Measurements from ENCODE around the gene ARMC3. TPM values are rescaled to one million over a fixed set of nuclear protein-coding genes. Genes with fewer than 3 reads are reported as not detected.

ARMC3 gene
- total RNA-seq, 1 donor from 2014 or later, result 0.23 TPM

GRCh38 chr10:23037561-23037960 lies 109.7 kb downstream of the ARMC3 start:
- no peak overlapping the region for H3K4me3 Mint-ChIP-seq (ENCODE audit: unreplicated experiment)
- no peak overlapping the region for H3K9ac ChIP-seq (ENCODE audit: low read length)

DNA sequence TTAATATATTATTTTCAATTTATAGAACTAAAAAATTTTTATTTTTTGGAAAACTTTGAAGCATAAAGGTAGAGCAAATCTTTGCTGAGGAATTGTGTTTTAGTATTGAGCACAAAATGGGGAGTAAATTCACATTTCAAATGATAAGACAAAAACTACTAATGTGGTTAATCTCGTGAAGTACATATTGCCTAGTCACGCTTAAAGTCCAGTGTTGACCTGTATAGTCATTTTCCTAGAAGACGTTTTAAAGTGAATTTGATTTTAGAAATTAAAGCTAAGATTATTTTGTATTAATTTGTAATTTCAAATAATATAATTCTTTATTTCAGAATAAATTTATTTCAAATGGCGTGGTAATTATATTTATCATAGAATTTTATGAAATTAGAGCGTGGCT lies 110.3 kb downstream of the ARMC3 start:
- H3K4me1 ChIP-seq (ENCODE audit: insufficient read depth, low read length), result no peaks in the 10 kb centered on the region
- H3K36me3 Mint-ChIP-seq (ENCODE audit: low read depth, unreplicated experiment), result no peaks in the 10 kb centered on the region
- no peaks in the 10 kb centered on the region for H3K27me3 ChIP-seq (ENCODE audit: insufficient read depth, low read length)
- H3K4me3 ChIP-seq (ENCODE audit: insufficient read depth, low read depth, low read length), result no peak overlapping the region
- no peak overlapping the region for H3K4me2 ChIP-seq (ENCODE audit: low read length)
- TF ChIP-seq, protein P1, sequence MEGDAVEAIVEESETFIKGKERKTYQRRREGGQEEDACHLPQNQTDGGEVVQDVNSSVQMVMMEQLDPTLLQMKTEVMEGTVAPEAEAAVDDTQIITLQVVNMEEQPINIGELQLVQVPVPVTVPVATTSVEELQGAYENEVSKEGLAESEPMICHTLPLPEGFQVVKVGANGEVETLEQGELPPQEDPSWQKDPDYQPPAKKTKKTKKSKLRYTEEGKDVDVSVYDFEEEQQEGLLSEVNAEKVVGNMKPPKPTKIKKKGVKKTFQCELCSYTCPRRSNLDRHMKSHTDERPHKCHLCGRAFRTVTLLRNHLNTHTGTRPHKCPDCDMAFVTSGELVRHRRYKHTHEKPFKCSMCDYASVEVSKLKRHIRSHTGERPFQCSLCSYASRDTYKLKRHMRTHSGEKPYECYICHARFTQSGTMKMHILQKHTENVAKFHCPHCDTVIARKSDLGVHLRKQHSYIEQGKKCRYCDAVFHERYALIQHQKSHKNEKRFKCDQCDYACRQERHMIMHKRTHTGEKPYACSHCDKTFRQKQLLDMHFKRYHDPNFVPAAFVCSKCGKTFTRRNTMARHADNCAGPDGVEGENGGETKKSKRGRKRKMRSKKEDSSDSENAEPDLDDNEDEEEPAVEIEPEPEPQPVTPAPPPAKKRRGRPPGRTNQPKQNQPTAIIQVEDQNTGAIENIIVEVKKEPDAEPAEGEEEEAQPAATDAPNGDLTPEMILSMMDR (IDR thresholded peaks at IDR 0.05; ENCODE audit: insufficient read depth, low read depth, low read length), result no peak
- no peak for TF ChIP-seq EZH2 (IDR thresholded peaks at IDR 0.05; ENCODE audit: insufficient read depth, low read length)
- H3K4me1 Mint-ChIP-seq (ENCODE audit: low read depth, unreplicated experiment), result no peaks in the 10 kb centered on the region
- DNase-seq (ENCODE audit: low read depth), result no peak
- no peak for FAIRE-seq
- no peaks in the 10 kb centered on the region for H3K9me3 ChIP-seq (ENCODE audit: insufficient read depth, low read depth, low read length)
- no peak overlapping the region for H3K9ac ChIP-seq (ENCODE audit: low read length)
- H3K36me3 ChIP-seq (ENCODE audit: insufficient read depth, low read length), result no peaks in the 10 kb centered on the region
- no peaks in the 10 kb centered on the region for H3K79me2 ChIP-seq (ENCODE audit: insufficient read depth, low read length)
- H3K9me3 Mint-ChIP-seq (ENCODE audit: unreplicated experiment), result no peaks in the 10 kb centered on the region
- H3K27me3 Mint-ChIP-seq (ENCODE audit: low read depth, unreplicated experiment), result peaks cover 3% of the 10 kb centered on the region
- H4K20me1 ChIP-seq (ENCODE audit: insufficient read depth, low read length), result no peaks in the 10 kb centered on the region
- H3K27ac Mint-ChIP-seq (ENCODE audit: unreplicated experiment), result no peak overlapping the region
- H3K27ac ChIP-seq (ENCODE audit: low read depth, low read length), result no peak overlapping the region
- H3K4me3 Mint-ChIP-seq (ENCODE audit: unreplicated experiment), result no peak overlapping the region
- no peak overlapping the region for H2AFZ ChIP-seq (ENCODE audit: low read depth, low read length)

More at GRCh38 chr10:23037561-23037960, 109.7 kb downstream of the ARMC3 start:
- Histone ChIP-seq H4K20me1 (ENCODE audit: insufficient read depth, low read length) (no peaks in the 10 kb centered on the region), H3K4me2 (ENCODE audit: low read length) (no peak overlapping the region), H3K4me3 (ENCODE audit: insufficient read depth, low read depth, low read length) (no peak overlapping the region), H3K36me3 (ENCODE audit: insufficient read depth, low read length) (no peaks in the 10 kb centered on the region), H3K9me3 (ENCODE audit: insufficient read depth, low read depth, low read length) (no peaks in the 10 kb centered on the region), H2AFZ (ENCODE audit: low read depth, low read length) (no peak overlapping the region), H3K79me2 (ENCODE audit: insufficient read depth, low read length) (no peaks in the 10 kb centered on the region), H3K27me3 (ENCODE audit: insufficient read depth, low read length) (no peaks in the 10 kb centered on the region), H3K4me1 (ENCODE audit: insufficient read depth, low read length) (no peaks in the 10 kb centered on the region), H3K27ac (ENCODE audit: low read depth, low read length) (no peak overlapping the region)
- Mint-ChIP-seq H3K9me3 (ENCODE audit: unreplicated experiment) (no peaks in the 10 kb centered on the region), H3K36me3 (ENCODE audit: low read depth, unreplicated experiment) (no peaks in the 10 kb centered on the region), H3K4me1 (ENCODE audit: low read depth, unreplicated experiment) (no peaks in the 10 kb centered on the region), H3K27me3 (ENCODE audit: low read depth, unreplicated experiment) (peaks cover 3% of the 10 kb centered on the region), H3K27ac (ENCODE audit: unreplicated experiment) (no peak overlapping the region)
- no peak for TF ChIP-seq EZH2 (IDR thresholded peaks at IDR 0.05; ENCODE audit: insufficient read depth, low read length)
- TF ChIP-seq, protein P1 (IDR thresholded peaks at IDR 0.05; ENCODE audit: insufficient read depth, low read depth, low read length), result no peak
- FAIRE-seq (no peak), DNase-seq (ENCODE audit: low read depth) (no peak)

DNA sequence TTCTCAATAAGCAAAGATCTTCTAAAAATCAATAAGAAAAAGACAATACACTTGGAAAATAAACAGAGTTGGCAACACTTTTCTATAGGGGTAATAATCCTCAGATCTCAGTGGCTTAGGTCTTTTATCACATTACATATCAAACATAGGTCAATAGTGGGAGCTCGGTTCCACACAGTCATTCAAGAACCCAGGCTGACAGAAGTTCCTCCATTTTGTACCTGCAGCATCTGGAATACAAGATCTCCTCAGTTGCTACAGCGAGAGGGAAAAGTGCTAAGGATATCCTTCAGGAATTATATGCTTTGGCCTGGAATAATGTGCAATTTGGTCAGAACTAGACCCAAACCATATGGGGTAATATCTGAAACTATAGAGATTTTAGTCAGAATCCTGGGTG lies 112.1 kb downstream of the ARMC3 start:
- H3K4me1 ChIP-seq (ENCODE audit: insufficient read depth, low read length), result no peaks in the 10 kb centered on the region
- no peaks in the 10 kb centered on the region for H3K79me2 ChIP-seq (ENCODE audit: insufficient read depth, low read length)
- H2AFZ ChIP-seq (ENCODE audit: low read depth, low read length), result no peak overlapping the region
- H4K20me1 ChIP-seq (ENCODE audit: insufficient read depth, low read length), result no peaks in the 10 kb centered on the region
- no peak overlapping the region for H3K4me2 ChIP-seq (ENCODE audit: low read length)
- H3K9me3 ChIP-seq (ENCODE audit: insufficient read depth, low read depth, low read length), result no peaks in the 10 kb centered on the region
- TF ChIP-seq, protein P1 (IDR thresholded peaks at IDR 0.05; ENCODE audit: insufficient read depth, low read depth, low read length), result no peak
- no peak for TF ChIP-seq EZH2 (IDR thresholded peaks at IDR 0.05; ENCODE audit: insufficient read depth, low read length)
- DNase-seq (ENCODE audit: low read depth), result no peak
- Mint-ChIP-seq H3K9me3 (ENCODE audit: unreplicated experiment) (no peaks in the 10 kb centered on the region), H3K27me3 (ENCODE audit: low read depth, unreplicated experiment) (peaks cover 3% of the 10 kb centered on the region), H3K27ac (ENCODE audit: unreplicated experiment) (no peak overlapping the region), H3K4me1 (ENCODE audit: low read depth, unreplicated experiment) (no peaks in the 10 kb centered on the region), H3K36me3 (ENCODE audit: low read depth, unreplicated experiment) (no peaks in the 10 kb centered on the region), H3K4me3 (ENCODE audit: unreplicated experiment) (no peak overlapping the region)
- FAIRE-seq, result no peak
- H3K4me3 ChIP-seq (ENCODE audit: insufficient read depth, low read depth, low read length), result no peak overlapping the region
- H3K9ac ChIP-seq (ENCODE audit: low read length), result no peak overlapping the region
- H3K27me3 ChIP-seq (ENCODE audit: insufficient read depth, low read length), result no peaks in the 10 kb centered on the region
- no peak overlapping the region for H3K27ac ChIP-seq (ENCODE audit: low read depth, low read length)
- no peaks in the 10 kb centered on the region for H3K36me3 ChIP-seq (ENCODE audit: insufficient read depth, low read length)

Measured in astrocyte (in vitro differentiated cells and primary cell).